NT2/D1 (cell line): ENCODE results near the gene CYB5R4.

Experiments used
- DNase-seq: peaks from one replicate; pipeline ENCODE4 v3.0.0-alpha.2; 2011; ENCODE audit warnings: low read depth, low spot score
- H3K27me3 ChIP-seq: 2 replicates; pipeline ENCODE4 v1.6.0; 2011; ENCODE audit warnings: mild to moderate bottlenecking; ENCODE audit not compliant: insufficient read length, insufficient read depth
- H3K36me3 ChIP-seq: 2 replicates; pipeline ENCODE4 v1.6.1; 2011; ENCODE audit warnings: mild to moderate bottlenecking, low read length, mixed read lengths; ENCODE audit not compliant: insufficient read depth, insufficient read length
- H3K4me1 ChIP-seq: 2 replicates; pipeline ENCODE4 v1.5.1; 2011; ENCODE audit not compliant: insufficient read depth, insufficient read length
- H3K4me3 ChIP-seq: 2 replicates; pipeline ENCODE4 v1.5.1; 2011; ENCODE audit warnings: low read depth; ENCODE audit not compliant: insufficient read length
- H3K9ac ChIP-seq: 2 replicates; pipeline ENCODE4 v1.6.0; 2011; ENCODE audit warnings: low read depth; ENCODE audit not compliant: insufficient read length
- H3K9me3 ChIP-seq: 2 replicates; pipeline ENCODE4 v1.5.1; 2011; ENCODE audit warnings: mild to moderate bottlenecking, low read length; ENCODE audit not compliant: insufficient read depth
- SUZ12 ChIP-seq: IDR thresholded peaks from 2 replicates; pipeline ENCODE4 v1.6.1; 2011; ENCODE audit not compliant: insufficient read length, insufficient read depth; ENCODE audit errors: extremely low read depth
- YY1 ChIP-seq: IDR thresholded peaks from 2 replicates; pipeline ENCODE4 v1.6.1; 2011; ENCODE audit not compliant: insufficient read length, insufficient read depth
- ZNF274 ChIP-seq: IDR thresholded peaks from 2 replicates; pipeline ENCODE4 v1.6.1; 2011; ENCODE audit warnings: mild to moderate bottlenecking, low read depth, low read length

The CYB5R4 gene

GRCh38 chr6:83827050-83827449 lies 32.4 kb upstream of the CYB5R4 start:
- H3K9ac ChIP-seq: no peak overlapping the region
- H3K27me3 ChIP-seq: no peaks in the 10 kb centered on the region
- peak; percentile 15 for DNase-seq
- TF ChIP-seq SUZ12 (no peak), YY1 (no peak), ZNF274 (no peak)
- no peaks in the 10 kb centered on the region for H3K36me3 ChIP-seq
- no peaks in the 10 kb centered on the region for H3K9me3 ChIP-seq
- H3K4me1 ChIP-seq: no peaks in the 10 kb centered on the region
- H3K4me3 ChIP-seq: no peak overlapping the region

GRCh38 chr6:83838727-83839126 lies 20.8 kb upstream of the CYB5R4 start:
- no peaks in the 10 kb centered on the region for H3K27me3 ChIP-seq
- H3K9me3 ChIP-seq: peaks cover 12% of the 10 kb centered on the region; the same call in 1 of the 2 replicates
- no peak overlapping the region for H3K4me3 ChIP-seq
- no peaks in the 10 kb centered on the region for H3K36me3 ChIP-seq
- DNase-seq: no peak
- no peaks in the 10 kb centered on the region for H3K4me1 ChIP-seq
- H3K9ac ChIP-seq: no peak overlapping the region
- no peak for TF ChIP-seq YY1
- TF ChIP-seq SUZ12: no peak
- TF ChIP-seq ZNF274: no peak

GRCh38 chr6:83844170-83844569 lies 15.3 kb upstream of the CYB5R4 start:
- Histone ChIP-seq H3K9me3 (0 out of 2 replicates have a peak, but pooled peaks cover 9% of the 10 kb centered on the region), H3K36me3 (no peaks in the 10 kb centered on the region), H3K27me3 (no peaks in the 10 kb centered on the region), H3K4me3 (no peak overlapping the region), H3K9ac (no peak overlapping the region), H3K4me1 (no peaks in the 10 kb centered on the region)
- DNase-seq: no peak
- TF ChIP-seq ZNF274: no peak
- TF ChIP-seq YY1: no peak
- no peak for TF ChIP-seq SUZ12

GRCh38 chr6:83846291-83846690 lies 13.2 kb upstream of the CYB5R4 start:
- Histone ChIP-seq H3K36me3 (no peaks in the 10 kb centered on the region), H3K4me1 (no peaks in the 10 kb centered on the region), H3K9me3 (0 out of 2 replicates have a peak, but pooled peaks cover 5% of the 10 kb centered on the region), H3K9ac (no peak overlapping the region), H3K4me3 (no peak overlapping the region), H3K27me3 (no peaks in the 10 kb centered on the region)
- TF ChIP-seq ZNF274 (no peak), SUZ12 (no peak), YY1 (no peak)
- DNase-seq: no peak

GRCh38 chr6:83847179-83847578 lies 12.3 kb upstream of the CYB5R4 start:
- Histone ChIP-seq H3K9ac (no peak overlapping the region), H3K27me3 (peaks cover 7% of the 10 kb centered on the region), H3K4me3 (no peak overlapping the region), H3K9me3 (no peaks in the 10 kb centered on the region), H3K36me3 (no peaks in the 10 kb centered on the region), H3K4me1 (no peaks in the 10 kb centered on the region)
- DNase-seq: no peak
- TF ChIP-seq SUZ12 (no peak), ZNF274 (no peak), YY1 (no peak)

- no peaks in the 10 kb centered on the region for H3K4me1 ChIP-seq
- H3K4me3 ChIP-seq: no peak overlapping the region
- peaks cover 27% of the 10 kb centered on the region for H3K27me3 ChIP-seq
- H3K9ac ChIP-seq: no peak overlapping the region
- DNase-seq: no peak
- H3K36me3 ChIP-seq: no peaks in the 10 kb centered on the region
- H3K9me3 ChIP-seq: no peaks in the 10 kb centered on the region
- no peak for TF ChIP-seq YY1
- no peak for TF ChIP-seq SUZ12
- no peak for TF ChIP-seq ZNF274
Measured at GRCh38 chr6:83849127-83849526, 10.4 kb upstream of the CYB5R4 start.

GRCh38 chr6:83849610-83850009 lies 9.9 kb upstream of the CYB5R4 start:
- no peak for DNase-seq
- Histone ChIP-seq H3K36me3 (no peaks in the 10 kb centered on the region), H3K9me3 (no peaks in the 10 kb centered on the region), H3K4me3 (no peak overlapping the region), H3K27me3 (peaks cover 32% of the 10 kb centered on the region), H3K4me1 (no peaks in the 10 kb centered on the region), H3K9ac (no peak overlapping the region)
- TF ChIP-seq ZNF274 (no peak), SUZ12 (no peak), YY1 (no peak)

- Histone ChIP-seq H3K9me3 (no peaks in the 10 kb centered on the region), H3K4me1 (no peaks in the 10 kb centered on the region), H3K27me3 (peaks cover 43% of the 10 kb centered on the region), H3K4me3 (peak overlapping the region; percentile 70), H3K36me3 (no peaks in the 10 kb centered on the region), H3K9ac (peak overlapping the region; percentile 78)
- no peak for DNase-seq
- TF ChIP-seq SUZ12 (no peak), YY1 (no peak), ZNF274 (no peak)
Measured at GRCh38 chr6:83852528-83853177, 6.8 kb upstream of the CYB5R4 start.
